SJSA1 (cell line): ENCODE results near the gene TMEM129. TPM values are rescaled to one million over a fixed set of nuclear protein-coding genes. Genes with fewer than 3 reads are reported as not detected.

Experiments used
- DNase-seq, 2 experiments: peaks; one replicate each; pipeline ENCODE4 v3.0.0-alpha.2; 2015 to 2020; ENCODE audit warnings: low spot score in 2 of 2, low read depth in 1 of 2
- H3K27ac ChIP-seq: fragments of 250-450 bp; sonication (Bioruptor Pico); 2 replicates; pipeline ENCODE4 v1.5.1; 2020; ENCODE audit warnings: mild to moderate bottlenecking, moderate library complexity
- H3K27me3 ChIP-seq: fragments of 250-450 bp; sonication (Bioruptor Pico); replicated peaks from 2 replicates; pipeline ENCODE4 v1.5.1; 2020; ENCODE audit warnings: mild to moderate bottlenecking, moderate library complexity
- H3K36me3 ChIP-seq: fragments of 250-450 bp; sonication (Bioruptor Pico); 2 replicates; pipeline ENCODE4 v1.5.1; 2020; ENCODE audit warnings: mild to moderate bottlenecking
- H3K4me1 ChIP-seq: fragments of 250-450 bp; sonication (Bioruptor Pico); replicated peaks from 2 replicates; pipeline ENCODE4 v1.6.1; 2021; ENCODE audit warnings: mild to moderate bottlenecking
- H3K4me3 ChIP-seq: fragments of 250-450 bp; sonication (Bioruptor Pico); 2 replicates; pipeline ENCODE4 v1.5.1; 2020; ENCODE audit warnings: mild to moderate bottlenecking
- H3K9me3 ChIP-seq: fragments of 250-450 bp; sonication (Bioruptor Pico); replicated peaks from 2 replicates; pipeline ENCODE4 v1.5.1; 2020; ENCODE audit warnings: mild to moderate bottlenecking
- total RNA-seq: library from RNA; depleted of rRNA; stranded (reverse); fragments of >200 nt; shearing (Covaris generic); gene quantifications from 2 replicates; pipeline ENCODE4 v1.2.3, GENCODE V29; 2014; rRNA removed

Gene TMEM129
- total RNA-seq = 9.3 and 14.7 TPM in 2 replicates

GRCh38 chr4:1721003-1721665, at the start of gene TMEM129, which contains the start of gene TACC3:
TMEM129 (minus strand) TSS chr4:1721323; CDS start chr4:1720837, 486 bp downstream.
TACC3 (plus strand) TSS chr4:1721521; CDS start chr4:1723422, 1,901 bp downstream.
- DNase-seq = peak; percentile 67 to 81
- peaks cover 18% of the 10 kb centered on the region for H3K4me1 ChIP-seq
- H3K4me3 ChIP-seq = peak within 1 kb of the TSS; percentile 68
- no peaks in the 10 kb centered on the region for H3K9me3 ChIP-seq
- no peaks in the 10 kb centered on the region for H3K27me3 ChIP-seq
- H3K27ac ChIP-seq = peak within 1 kb of the TSS; percentile 76
- peaks cover 46% of the 10 kb centered on the region for H3K36me3 ChIP-seq

- Histone ChIP-seq H3K4me1 (no peaks in the 10 kb centered on the region), H3K9me3 (no peaks in the 10 kb centered on the region), H3K27me3 (no peaks in the 10 kb centered on the region), H3K4me3 (no peak overlapping the region), H3K27ac (no peak overlapping the region), H3K36me3 (no peaks in the 10 kb centered on the region)
- no peak for DNase-seq
These were observed 49.7 kb upstream of the TMEM129 start for GRCh38 chr4:1770791-1771231.

GRCh38 chr4:1770245-1770644, 49.1 kb upstream of the TMEM129 start:
- H3K4me3 ChIP-seq = no peak overlapping the region

GRCh38 chr4:1769692-1770091, 48.6 kb upstream of the TMEM129 start:
- no peak overlapping the region for H3K27ac ChIP-seq
- DNase-seq = no peak
- H3K36me3 ChIP-seq = no peaks in the 10 kb centered on the region
- no peak overlapping the region for H3K4me3 ChIP-seq
- H3K27me3 ChIP-seq = no peaks in the 10 kb centered on the region
- H3K9me3 ChIP-seq = no peaks in the 10 kb centered on the region
- no peaks in the 10 kb centered on the region for H3K4me1 ChIP-seq

More at GRCh38 chr4:1770245-1770644, 49.1 kb upstream of the TMEM129 start:
- H3K4me1 ChIP-seq = no peaks in the 10 kb centered on the region
- H3K9me3 ChIP-seq = no peaks in the 10 kb centered on the region
- no peak overlapping the region for H3K27ac ChIP-seq
- H3K27me3 ChIP-seq = no peaks in the 10 kb centered on the region
- H3K36me3 ChIP-seq = no peaks in the 10 kb centered on the region
- no peak for DNase-seq

- no peak for DNase-seq
- Histone ChIP-seq H3K36me3 (no peaks in the 10 kb centered on the region), H3K4me3 (no peak overlapping the region), H3K4me1 (peaks cover 4% of the 10 kb centered on the region), H3K9me3 (no peaks in the 10 kb centered on the region), H3K27ac (no peak overlapping the region), H3K27me3 (no peaks in the 10 kb centered on the region)
These were observed 47.4 kb upstream of the TMEM129 start for GRCh38 chr4:1768367-1769034.

GRCh38 chr4:1767770-1768366, 46.7 kb upstream of the TMEM129 start:
- Histone ChIP-seq H3K4me1 (peaks cover 4% of the 10 kb centered on the region), H3K27ac (no peak overlapping the region), H3K9me3 (no peaks in the 10 kb centered on the region), H3K36me3 (no peaks in the 10 kb centered on the region), H3K4me3 (no peak overlapping the region), H3K27me3 (no peaks in the 10 kb centered on the region)
- DNase-seq = no peak

- DNase-seq = no peak
- no peaks in the 10 kb centered on the region for H3K36me3 ChIP-seq
- no peak overlapping the region for H3K27ac ChIP-seq
These were observed 46.1 kb upstream of the TMEM129 start for GRCh38 chr4:1767061-1767769.

GRCh38 chr4:1766106-1767060, 45.3 kb upstream of the TMEM129 start:
- Histone ChIP-seq H3K4me1 (peaks cover 4% of the 10 kb centered on the region), H3K27ac (no peak overlapping the region), H3K36me3 (no peaks in the 10 kb centered on the region), H3K27me3 (no peaks in the 10 kb centered on the region), H3K9me3 (no peaks in the 10 kb centered on the region), H3K4me3 (no peak overlapping the region)
- no peak for DNase-seq

More at GRCh38 chr4:1767061-1767769, 46.1 kb upstream of the TMEM129 start:
- H3K9me3 ChIP-seq = no peaks in the 10 kb centered on the region
- peaks cover 4% of the 10 kb centered on the region for H3K4me1 ChIP-seq
- H3K27me3 ChIP-seq = no peaks in the 10 kb centered on the region
- H3K4me3 ChIP-seq = no peak overlapping the region

GRCh38 chr4:1765409-1766072, 44.4 kb upstream of the TMEM129 start:
- Histone ChIP-seq H3K9me3 (no peaks in the 10 kb centered on the region), H3K4me1 (peaks cover 4% of the 10 kb centered on the region), H3K4me3 (no peak overlapping the region), H3K27me3 (no peaks in the 10 kb centered on the region), H3K27ac (no peak overlapping the region), H3K36me3 (no peaks in the 10 kb centered on the region)
- no peak for DNase-seq

- Histone ChIP-seq H3K4me3 (no peak overlapping the region), H3K27me3 (no peaks in the 10 kb centered on the region), H3K27ac (no peak overlapping the region), H3K36me3 (no peaks in the 10 kb centered on the region), H3K4me1 (peaks cover 4% of the 10 kb centered on the region), H3K9me3 (no peaks in the 10 kb centered on the region)
- DNase-seq = no peak
These were observed 43.5 kb upstream of the TMEM129 start for GRCh38 chr4:1764670-1765069.

GRCh38 chr4:1763550-1764080, 42.5 kb upstream of the TMEM129 start:
- Histone ChIP-seq H3K27me3 (no peaks in the 10 kb centered on the region), H3K27ac (no peak overlapping the region), H3K4me3 (no peak overlapping the region)

GRCh38 chr4:1763070-1763549, 42.0 kb upstream of the TMEM129 start:
- H3K27ac ChIP-seq = no peak overlapping the region
- no peaks in the 10 kb centered on the region for H3K27me3 ChIP-seq
- peaks cover 4% of the 10 kb centered on the region for H3K4me1 ChIP-seq
- no peak for DNase-seq
- H3K9me3 ChIP-seq = no peaks in the 10 kb centered on the region
- H3K36me3 ChIP-seq = no peaks in the 10 kb centered on the region
- H3K4me3 ChIP-seq = no peak overlapping the region

More at GRCh38 chr4:1763550-1764080, 42.5 kb upstream of the TMEM129 start:
- no peaks in the 10 kb centered on the region for H3K36me3 ChIP-seq
- H3K4me1 ChIP-seq = peaks cover 4% of the 10 kb centered on the region
- DNase-seq = peak in 1 of 2 experiments; percentile 55
- H3K9me3 ChIP-seq = no peaks in the 10 kb centered on the region
